Gastroesophageal sphincter (tissue), 4 donors: ENCODE measurements around the gene ZFAND6. TPM values are rescaled to one million over a fixed set of nuclear protein-coding genes. Genes with fewer than 3 reads are reported as not detected.

ENCODE experiments used
- ATAC-seq: fragments of 150-250 bp; one replicate; pipeline ENCODE4 v1.9.1; 2016; ENCODE audit warnings: mild to moderate bottlenecking, moderate library complexity
- H3K27ac ChIP-seq, 4 donors: fragments of 200-600 bp; sonication (generic) in 3 of 4; 1 replicate in 3 of 4; 2 replicates in 1 of 4; pipeline ENCODE4 v1.5.1; 2016 to 2019
- H3K27me3 ChIP-seq: fragments of 200-600 bp; sonication (generic); one replicate; pipeline ENCODE4 v1.5.1; 2019
- H3K36me3 ChIP-seq, 2 donors: fragments of 200-600 bp; sonication (generic); one replicate each; pipeline ENCODE4 v1.5.1; 2019; ENCODE audit warnings: control low read depth in 1 of 2
- H3K4me1 ChIP-seq, 3 donors: fragments of 200-600 bp; sonication (generic); 1 replicate in 2 of 3; 2 replicates in 1 of 3; pipeline ENCODE4 v1.5.1; 2016 to 2019; ENCODE audit warnings: control low read depth in 2 of 3
- H3K4me3 ChIP-seq, 2 donors: fragments of 200-600 bp; sonication (generic); one replicate each; pipeline ENCODE4 v1.5.1; 2019; ENCODE audit warnings: mild to moderate bottlenecking in 1 of 2, moderate library complexity in 1 of 2
- H3K9me3 ChIP-seq, 3 donors: fragments of 200-600 bp; sonication (generic); one replicate each; pipeline ENCODE4 v1.5.1; 2017 to 2019; ENCODE audit warnings: control low read depth in 2 of 3
- EP300 ChIP-seq: sonication (generic); formaldehyde crosslinking; IDR thresholded peaks from one replicate; pipeline ENCODE4 v1.6.1; 2017; ENCODE audit warnings: antibody characterized with exemption, mild to moderate bottlenecking
- POLR2A ChIP-seq, 2 donors: fragments of 450-650 bp; IDR thresholded peaks; one replicate each; pipeline ENCODE4 v1.6.1; 2017; ENCODE audit warnings: antibody characterized with exemption in 2 of 2, mild to moderate bottlenecking in 2 of 2, moderate library complexity in 1 of 2
- POLR2AphosphoS5 ChIP-seq: sonication (generic); formaldehyde crosslinking; IDR thresholded peaks from one replicate; pipeline ENCODE4 v1.6.1; 2017; ENCODE audit warnings: antibody characterized with exemption
- WGBS, 2 donors: methylation state at CpG; one replicate each; pipeline ENCODE4 v1.1.5; 2018; ENCODE audit warnings: low coverage in 1 of 2; 5-methylcytosine and 5-hydroxymethylcytosine counted together
- total RNA-seq, 4 donors: library from RNA; depleted of rRNA; stranded (reverse); fragments of >200 nt; gene quantifications; one replicate each; pipeline ENCODE4 v1.1.0, GENCODE V29; 2016
- TF ChIP-seq, protein P1 (sequence below), 4 experiments: fragments of 200-600 bp in 2 of 4; fragments of 450-650 bp in 2 of 4; sonication (generic) in 1 of 4; IDR thresholded peaks; one replicate each; pipeline ENCODE4 v1.5.1; 2017 to 2019; ENCODE audit warnings: antibody characterized with exemption in 4 of 4, mild to moderate bottlenecking in 2 of 4, moderate library complexity in 2 of 4

ZFAND6 gene
- total RNA-seq, 4 donors from 2014 or later = 95.6 to 137 (median 131) TPM

DNA sequence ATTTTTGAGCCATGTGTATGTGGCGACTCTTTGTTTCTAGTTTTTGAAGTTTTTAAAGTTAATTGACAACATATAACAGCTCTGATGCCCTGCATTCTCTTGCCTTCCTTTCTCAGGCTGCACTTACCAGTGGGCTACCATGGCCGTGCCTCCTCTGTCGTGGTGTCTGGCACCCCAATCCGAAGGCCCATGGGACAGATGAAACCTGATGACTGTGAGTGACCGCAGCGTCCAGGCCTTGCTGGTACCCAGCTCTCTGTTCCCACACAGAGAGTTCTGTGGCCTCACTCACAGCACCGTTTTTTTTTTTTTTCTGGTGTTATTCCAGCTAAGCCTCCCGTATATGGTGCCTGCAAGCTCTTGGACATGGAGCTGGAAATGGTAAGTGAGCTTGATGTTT is 108.5 kb downstream of the ZFAND6 start:
- ATAC-seq = no peak
- TF ChIP-seq EP300 = no peak
- no peak for TF ChIP-seq POLR2AphosphoS5
- no peak for TF ChIP-seq POLR2A (IDR thresholded peaks at IDR 0.05)
- TF ChIP-seq, protein P1, sequence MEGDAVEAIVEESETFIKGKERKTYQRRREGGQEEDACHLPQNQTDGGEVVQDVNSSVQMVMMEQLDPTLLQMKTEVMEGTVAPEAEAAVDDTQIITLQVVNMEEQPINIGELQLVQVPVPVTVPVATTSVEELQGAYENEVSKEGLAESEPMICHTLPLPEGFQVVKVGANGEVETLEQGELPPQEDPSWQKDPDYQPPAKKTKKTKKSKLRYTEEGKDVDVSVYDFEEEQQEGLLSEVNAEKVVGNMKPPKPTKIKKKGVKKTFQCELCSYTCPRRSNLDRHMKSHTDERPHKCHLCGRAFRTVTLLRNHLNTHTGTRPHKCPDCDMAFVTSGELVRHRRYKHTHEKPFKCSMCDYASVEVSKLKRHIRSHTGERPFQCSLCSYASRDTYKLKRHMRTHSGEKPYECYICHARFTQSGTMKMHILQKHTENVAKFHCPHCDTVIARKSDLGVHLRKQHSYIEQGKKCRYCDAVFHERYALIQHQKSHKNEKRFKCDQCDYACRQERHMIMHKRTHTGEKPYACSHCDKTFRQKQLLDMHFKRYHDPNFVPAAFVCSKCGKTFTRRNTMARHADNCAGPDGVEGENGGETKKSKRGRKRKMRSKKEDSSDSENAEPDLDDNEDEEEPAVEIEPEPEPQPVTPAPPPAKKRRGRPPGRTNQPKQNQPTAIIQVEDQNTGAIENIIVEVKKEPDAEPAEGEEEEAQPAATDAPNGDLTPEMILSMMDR (IDR thresholded peaks at IDR 0.05) = no peak
- Histone ChIP-seq H3K36me3 (peaks cover 0 to 57% of the 10 kb centered on the region in 2 donors), H3K27ac (no peak overlapping the region), H3K4me3 (no peak overlapping the region), H3K4me1 (no peaks in the 10 kb centered on the region), H3K9me3 (no peaks in the 10 kb centered on the region), H3K27me3 (no peaks in the 10 kb centered on the region)
- 84 to 100% methylated on average over 1 to 6 of the region's 8 CpGs for whole genome bisulfite sequencing, 2 donors

DNA sequence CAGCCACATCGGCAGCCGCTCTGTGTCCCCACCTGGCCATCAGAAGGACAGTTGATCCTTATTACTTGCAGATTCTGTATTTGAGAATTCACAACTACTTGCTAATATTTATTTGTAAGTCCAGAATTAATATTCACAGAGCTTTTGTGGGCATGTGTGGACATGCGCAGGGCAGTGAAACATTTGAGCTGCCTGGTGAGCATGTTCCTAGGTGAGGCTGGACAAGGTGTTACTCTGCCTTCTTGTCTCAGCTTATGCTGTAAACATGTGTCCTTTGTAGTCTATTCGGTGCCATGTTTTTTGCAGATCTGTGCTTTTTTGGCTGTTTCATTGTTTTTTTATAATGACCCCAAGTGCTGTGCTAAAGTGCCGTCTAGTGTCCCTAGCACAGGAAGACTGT is 108.9 kb downstream of the ZFAND6 start:
- H3K9me3 ChIP-seq = no peaks in the 10 kb centered on the region
- ATAC-seq = no peak
- no peak for TF ChIP-seq POLR2AphosphoS5
- TF ChIP-seq, protein P1 (IDR thresholded peaks at IDR 0.05) = no peak
- no peak for TF ChIP-seq EP300
- TF ChIP-seq POLR2A (IDR thresholded peaks at IDR 0.05) = no peak
- H3K27me3 ChIP-seq = no peaks in the 10 kb centered on the region
- 75 to 91% methylated on average over 4 of the region's 5 CpGs for WGBS, 2 donors
- no peak overlapping the region for H3K27ac ChIP-seq
- peaks cover 0 to 53% of the 10 kb centered on the region in 2 donors for H3K36me3 ChIP-seq
- H3K4me3 ChIP-seq = no peak overlapping the region
- H3K4me1 ChIP-seq = no peaks in the 10 kb centered on the region

DNA sequence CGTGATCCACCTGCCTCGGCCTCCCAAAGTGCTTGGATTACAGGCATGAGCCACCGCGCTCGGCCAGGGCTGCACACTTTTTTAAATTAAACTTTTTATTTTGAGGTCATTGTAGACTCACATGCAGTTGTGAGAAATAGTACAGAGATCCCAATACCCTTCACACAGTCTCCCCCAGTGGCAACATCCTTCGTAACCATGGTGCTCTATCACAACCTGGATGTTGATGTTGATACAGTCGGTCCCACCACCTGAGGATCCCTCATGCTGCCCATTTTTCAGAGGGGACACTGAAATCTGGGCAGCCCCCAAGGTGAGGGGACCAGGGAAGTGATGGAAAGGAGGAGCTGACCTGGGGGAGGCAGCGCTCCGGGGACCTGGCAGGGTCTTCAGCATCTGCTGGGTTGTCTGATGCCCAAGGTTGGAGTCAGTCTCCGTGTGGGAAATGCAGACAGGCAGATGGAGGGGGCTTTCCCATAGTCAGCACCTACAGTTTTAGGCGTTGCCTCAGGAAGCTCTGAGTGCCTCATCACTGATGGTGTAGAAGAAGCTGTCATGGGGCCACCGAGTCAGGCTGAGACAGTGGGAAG is 110.4 kb downstream of the ZFAND6 start:
- no peak for ATAC-seq
- WGBS, 2 donors = 82 to 97% methylated on average over 5 of the region's 12 CpGs
- Histone ChIP-seq H3K27me3 (no peaks in the 10 kb centered on the region), H3K4me1 (peaks cover 0 to 14% (median 0%) of the 10 kb centered on the region in 3 donors), H3K36me3 (peaks cover 0 to 52% of the 10 kb centered on the region in 2 donors), H3K4me3 (no peak overlapping the region), H3K9me3 (no peaks in the 10 kb centered on the region), H3K27ac (no peak overlapping the region)
- TF ChIP-seq POLR2AphosphoS5 (no peak), EP300 (no peak), POLR2A (IDR thresholded peaks at IDR 0.05) (no peak)
- TF ChIP-seq, protein P1 (IDR thresholded peaks at IDR 0.05) = no peak

DNA sequence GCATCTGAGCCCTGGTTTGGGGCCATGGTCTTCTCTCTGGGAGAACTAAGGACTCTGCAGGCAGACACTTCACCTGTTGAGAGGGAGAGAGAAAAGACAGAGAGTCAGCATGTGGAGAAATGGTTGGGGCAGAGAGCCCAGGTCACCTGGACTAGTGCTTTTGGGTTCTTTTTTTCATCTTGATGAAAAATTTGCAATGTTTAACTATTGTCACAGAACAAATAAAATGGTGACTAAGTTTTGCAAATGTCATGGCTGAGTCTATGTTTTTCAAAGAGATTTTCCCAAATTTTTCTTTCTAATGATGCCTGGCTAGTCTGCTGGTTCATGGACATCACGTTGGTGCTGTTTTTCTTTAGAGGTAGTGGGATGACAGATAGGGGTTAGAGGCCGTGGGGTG is 111.1 kb downstream of the ZFAND6 start:
- Histone ChIP-seq H3K9me3 (no peaks in the 10 kb centered on the region), H3K4me1 (peaks cover 0 to 17% (median 0%) of the 10 kb centered on the region in 3 donors), H3K4me3 (no peak overlapping the region), H3K27ac (no peak overlapping the region), H3K27me3 (no peaks in the 10 kb centered on the region), H3K36me3 (peaks cover 0 to 59% of the 10 kb centered on the region in 2 donors)
- ATAC-seq = no peak
- WGBS, 2 donors = 90 to 100% methylated on average over 1 to 2 of the region's 2 CpGs
- TF ChIP-seq, protein P1 (IDR thresholded peaks at IDR 0.05) = no peak
- TF ChIP-seq POLR2AphosphoS5 (no peak), EP300 (no peak), POLR2A (IDR thresholded peaks at IDR 0.05) (no peak)

DNA sequence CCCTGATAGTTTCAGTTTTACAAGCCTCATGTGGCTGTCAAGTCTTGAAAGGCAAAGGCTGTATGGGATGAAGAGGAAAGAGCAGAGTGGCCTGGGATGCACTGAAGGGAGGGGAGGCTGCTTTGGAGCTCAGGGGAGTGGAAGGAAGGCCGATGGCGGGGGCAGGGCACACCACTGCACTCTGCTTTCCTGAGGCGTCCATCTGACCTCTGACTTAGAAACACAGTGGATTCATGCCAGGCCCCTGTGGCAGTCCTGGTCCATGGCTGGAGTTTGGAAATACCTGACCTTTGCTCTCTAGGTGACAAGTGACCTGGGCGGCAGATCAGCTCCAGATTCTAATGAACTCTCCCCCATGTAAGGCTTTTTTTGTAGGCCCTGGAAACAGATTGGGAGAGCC is 112.3 kb downstream of the ZFAND6 start:
- TF ChIP-seq POLR2A (IDR thresholded peaks at IDR 0.05) = no peak
- no peak for TF ChIP-seq EP300
- no peak for TF ChIP-seq POLR2AphosphoS5
- TF ChIP-seq, protein P1 (IDR thresholded peaks at IDR 0.05) = no peak
- no peak for ATAC-seq
- Histone ChIP-seq H3K27ac (no peak overlapping the region), H3K4me3 (no peak overlapping the region), H3K27me3 (no peaks in the 10 kb centered on the region), H3K36me3 (peaks cover 0 to 65% of the 10 kb centered on the region in 2 donors), H3K4me1 (peaks cover 0 to 17% (median 0%) of the 10 kb centered on the region in 3 donors), H3K9me3 (no peaks in the 10 kb centered on the region)
- WGBS, 2 donors = 65 to 87% methylated on average over 2 to 3 of the region's 4 CpGs
